Cardiac fibroblast (primary cell): ENCODE data around the gene TMEM187.

Source experiments
- DNase-seq, 2 donors: peaks; one replicate each; pipeline versions ENCODE4 v3.0.0 to v3.0.0-alpha.2; 2010; ENCODE audit warnings: low read depth in 2 of 2
- H3K4me3 ChIP-seq, 2 donors: replicated peaks in 1 of 2; 1 replicate in 1 of 2; 2 replicates in 1 of 2; pipeline ENCODE4 v1.5.1; 2011; ENCODE audit warnings: low read depth in 2 of 2, low read length in 2 of 2, mild to moderate bottlenecking in 2 of 2, moderate library complexity in 1 of 2
- TF ChIP-seq, protein P1 (sequence below): IDR thresholded peaks from one replicate; pipeline ENCODE4 v1.5.1; 2011; ENCODE audit warnings: low read depth, mild to moderate bottlenecking, low read length, inconsistent platforms

TMEM187 gene

DNA sequence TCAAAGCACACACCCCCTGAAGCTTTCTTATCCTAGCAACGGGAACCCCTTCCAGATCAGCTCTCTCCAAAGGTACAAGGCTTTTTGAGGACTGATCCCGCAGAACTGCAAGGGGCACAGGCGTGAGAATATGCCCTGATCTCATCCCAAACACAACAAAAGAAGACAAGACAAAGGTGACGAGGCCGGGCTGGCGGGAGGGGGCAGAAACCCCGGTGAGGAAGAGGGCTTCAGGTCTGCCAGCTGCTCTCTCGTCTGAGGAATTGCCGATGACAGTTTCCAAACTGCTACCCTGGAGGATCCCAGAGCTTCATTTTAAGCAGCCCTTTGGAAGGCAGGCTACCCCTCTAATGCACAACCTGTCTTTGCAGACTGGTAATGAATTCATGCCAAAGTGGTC lies 4.3 kb upstream of the TMEM187 start:
- no peak for DNase-seq
- TF ChIP-seq, protein P1, sequence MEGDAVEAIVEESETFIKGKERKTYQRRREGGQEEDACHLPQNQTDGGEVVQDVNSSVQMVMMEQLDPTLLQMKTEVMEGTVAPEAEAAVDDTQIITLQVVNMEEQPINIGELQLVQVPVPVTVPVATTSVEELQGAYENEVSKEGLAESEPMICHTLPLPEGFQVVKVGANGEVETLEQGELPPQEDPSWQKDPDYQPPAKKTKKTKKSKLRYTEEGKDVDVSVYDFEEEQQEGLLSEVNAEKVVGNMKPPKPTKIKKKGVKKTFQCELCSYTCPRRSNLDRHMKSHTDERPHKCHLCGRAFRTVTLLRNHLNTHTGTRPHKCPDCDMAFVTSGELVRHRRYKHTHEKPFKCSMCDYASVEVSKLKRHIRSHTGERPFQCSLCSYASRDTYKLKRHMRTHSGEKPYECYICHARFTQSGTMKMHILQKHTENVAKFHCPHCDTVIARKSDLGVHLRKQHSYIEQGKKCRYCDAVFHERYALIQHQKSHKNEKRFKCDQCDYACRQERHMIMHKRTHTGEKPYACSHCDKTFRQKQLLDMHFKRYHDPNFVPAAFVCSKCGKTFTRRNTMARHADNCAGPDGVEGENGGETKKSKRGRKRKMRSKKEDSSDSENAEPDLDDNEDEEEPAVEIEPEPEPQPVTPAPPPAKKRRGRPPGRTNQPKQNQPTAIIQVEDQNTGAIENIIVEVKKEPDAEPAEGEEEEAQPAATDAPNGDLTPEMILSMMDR: no peak

DNA sequence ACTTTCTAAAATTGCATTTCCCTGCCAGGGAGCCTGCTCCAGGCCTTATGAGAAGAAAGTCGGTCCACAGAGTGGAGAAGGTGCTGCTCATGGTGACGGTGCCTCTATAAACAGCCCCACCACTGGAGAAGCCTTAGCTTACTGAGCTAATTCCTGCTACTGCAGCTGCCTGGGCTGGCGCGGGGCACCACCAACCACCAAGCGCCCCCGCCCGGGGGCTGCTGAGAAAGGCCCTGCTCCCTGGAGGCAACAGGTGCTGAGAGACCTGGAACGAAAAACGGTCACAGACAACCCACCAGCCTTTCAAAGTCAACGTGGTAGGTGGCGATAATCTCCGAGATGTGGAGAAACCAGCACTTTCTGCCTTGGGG lies 3.8 kb upstream of the TMEM187 start:
- TF ChIP-seq, protein P1: no peak
- DNase-seq: no peak
- peak overlapping the region; percentile 80 to 83 for H3K4me3 ChIP-seq

More for the DNA sequence above, 4.3 kb upstream of the TMEM187 start:
- H3K4me3 ChIP-seq: peak overlapping the region in 1 of 2 donors; percentile 80

DNA sequence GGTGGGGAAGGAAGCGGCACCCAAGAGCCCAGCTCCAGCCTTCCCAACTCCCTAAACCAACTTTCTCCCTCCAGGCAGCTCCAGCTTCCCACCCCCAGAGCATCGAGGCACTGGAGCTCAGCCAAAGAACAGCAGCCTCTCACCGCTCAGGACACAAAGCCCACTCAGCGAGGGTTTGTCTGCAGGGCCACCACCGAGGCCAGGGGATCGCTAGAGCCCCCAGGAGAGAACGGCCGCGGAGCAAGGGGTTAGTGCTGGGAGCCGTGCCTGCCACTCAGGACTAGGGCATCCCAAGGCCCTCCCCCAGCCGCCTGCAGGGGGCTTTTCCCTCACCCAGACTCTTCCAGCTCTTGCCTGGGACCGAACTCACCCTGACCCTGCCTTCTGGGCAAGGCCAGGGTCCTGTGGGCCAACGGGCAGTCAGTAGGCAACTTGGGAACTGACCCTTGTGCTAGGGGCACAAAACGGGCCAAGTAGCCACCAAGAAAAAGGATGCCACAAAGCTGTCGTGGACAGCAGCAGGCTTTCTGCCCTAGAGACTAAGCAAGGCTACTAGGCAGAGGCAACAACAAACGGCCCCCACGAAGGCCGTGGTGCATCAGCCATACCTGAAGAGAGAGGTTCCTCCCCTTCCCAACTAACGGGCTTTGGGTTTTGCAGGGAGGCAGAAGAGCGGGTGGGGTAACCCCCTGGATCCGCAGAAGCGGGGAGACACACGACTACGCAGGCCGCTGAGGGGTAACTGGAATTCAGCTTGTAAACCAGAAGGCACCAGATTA lies 3.2 kb upstream of the TMEM187 start:
- no peak for DNase-seq
- H3K4me3 ChIP-seq: peak overlapping the region; percentile 80 to 83
- TF ChIP-seq, protein P1: no peak

DNA sequence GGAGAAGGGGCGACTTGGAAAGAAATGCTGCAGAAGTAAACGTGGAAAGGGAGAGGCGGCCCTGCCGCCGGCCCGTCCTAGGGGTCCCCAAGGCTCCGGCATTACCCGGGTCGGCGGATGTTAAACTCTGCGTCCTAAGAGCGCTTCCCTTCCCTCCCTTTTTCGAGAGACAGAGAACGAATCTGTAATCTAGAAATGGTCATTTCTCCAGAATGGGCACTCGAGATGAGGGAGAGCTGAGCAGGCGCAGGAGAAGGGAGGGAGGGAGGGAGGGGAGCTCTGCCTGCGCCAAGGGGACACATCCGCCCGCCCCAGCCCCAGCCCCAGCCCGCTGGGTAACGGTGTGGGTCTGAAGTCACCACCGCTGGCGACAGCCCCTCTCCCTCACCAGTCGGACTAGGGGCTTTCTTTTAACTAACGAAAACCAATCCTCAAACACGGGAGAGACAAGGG lies 2.6 kb upstream of the TMEM187 start:
- DNase-seq: peak; percentile 32 to 40
- TF ChIP-seq, protein P1: no peak
- peak overlapping the region; percentile 80 to 83 for H3K4me3 ChIP-seq

DNA sequence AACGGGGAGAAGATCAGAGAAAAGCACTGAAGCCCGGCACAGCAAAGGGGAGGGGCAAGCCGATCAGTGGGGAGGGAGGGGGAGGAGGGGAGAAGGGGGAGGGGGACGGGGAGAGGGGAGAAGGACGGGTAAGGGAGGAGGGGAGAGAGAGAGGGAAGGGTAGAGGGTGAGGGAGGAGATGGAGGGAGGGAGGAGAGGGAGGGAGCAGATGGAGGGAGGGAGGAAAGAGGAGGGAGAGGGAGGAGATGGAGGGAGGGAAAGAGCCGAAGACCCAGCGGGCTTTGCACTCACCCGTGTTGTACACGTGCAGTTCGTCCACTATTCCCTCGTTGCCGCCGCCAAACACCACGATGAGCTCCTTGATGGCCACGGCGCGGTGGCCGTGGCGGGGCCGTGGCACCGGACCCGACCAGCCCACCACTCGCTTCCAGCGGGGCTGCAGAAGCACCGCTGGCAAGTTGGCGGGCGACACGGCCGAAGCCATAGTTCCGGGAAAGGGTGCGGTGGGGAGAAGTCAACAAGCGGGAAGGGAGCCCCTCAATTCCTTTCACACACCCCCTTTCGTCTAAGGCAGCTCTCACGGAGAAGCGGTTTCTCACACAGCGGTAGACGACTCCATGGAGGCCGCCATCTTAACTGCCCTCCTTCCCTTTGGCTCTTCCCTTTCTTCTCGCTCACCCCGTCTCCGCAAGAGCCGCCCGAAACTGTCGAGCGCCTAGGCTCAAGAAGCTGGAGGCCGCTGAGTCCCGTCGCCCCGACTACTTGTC lies 2.0 kb upstream of the TMEM187 start:
- peak overlapping the region; percentile 80 to 83 for H3K4me3 ChIP-seq
- TF ChIP-seq, protein P1: no peak
- DNase-seq: peak; percentile 70 to 79

DNA sequence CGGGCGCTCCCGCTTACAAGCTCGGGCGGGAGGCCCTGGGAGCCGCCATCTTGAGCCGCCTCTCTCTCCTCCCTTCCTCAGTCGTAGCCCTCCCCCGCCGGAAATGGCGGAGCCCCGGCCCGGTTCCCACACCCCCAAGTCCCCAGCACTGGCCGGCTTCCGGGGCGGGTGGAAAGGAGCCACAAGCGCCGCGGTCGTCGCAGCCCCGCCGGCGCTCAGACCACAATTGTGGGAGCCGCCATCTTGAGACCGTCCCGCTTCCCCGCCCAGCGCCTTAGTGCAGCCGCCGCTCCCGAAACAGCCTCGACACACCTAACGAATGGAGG lies 1.5 kb upstream of the TMEM187 start:
- DNase-seq: peak; percentile 87 to 92
- peak overlapping the region; percentile 80 to 83 for H3K4me3 ChIP-seq
- TF ChIP-seq, protein P1: no peak
